GM19452 (cell line): ENCODE results near the gene STARD5.
"Not testable (repeated sequence)": the region's sequence is repeated elsewhere in the genome, so short reads cannot be mapped to it uniquely, and the experiment has no call there.

Source experiments
- ATAC-seq: cut with Tn5 transposase; IDR thresholded peaks from one replicate; pipeline ENCODE4 v1.9.1; 2021; ENCODE audit not compliant: unreplicated experiment

Gene STARD5

GRCh38 chr15:81337713-81338157 lies 13.8 kb upstream of the STARD5 start:
- no peak for ATAC-seq

GRCh38 chr15:81337241-81337640 lies 13.3 kb upstream of the STARD5 start:
- no peak for ATAC-seq

GRCh38 chr15:81336568-81336967 lies 12.6 kb upstream of the STARD5 start:
- ATAC-seq = no peak

GRCh38 chr15:81335631-81336030 lies 11.7 kb upstream of the STARD5 start:
- no peak for ATAC-seq

GRCh38 chr15:81334768-81335435 lies 11.0 kb upstream of the STARD5 start:
- no peak for ATAC-seq

GRCh38 chr15:81333363-81333762 lies 9.4 kb upstream of the STARD5 start:
- no peak for ATAC-seq

GRCh38 chr15:81332326-81332725 lies 8.4 kb upstream of the STARD5 start:
- ATAC-seq = no peak

- no peak for ATAC-seq
These were observed 7.7 kb upstream of the STARD5 start for GRCh38 chr15:81331600-81331999.

- ATAC-seq = not testable (repeated sequence)
These were observed 7.2 kb upstream of the STARD5 start for GRCh38 chr15:81331141-81331540.

- no peak for ATAC-seq
These were observed 6.6 kb upstream of the STARD5 start for GRCh38 chr15:81330366-81331090.

GRCh38 chr15:81329446-81329845 lies 5.5 kb upstream of the STARD5 start:
- ATAC-seq = no peak

- ATAC-seq = no peak
These were observed 3.6 kb upstream of the STARD5 start for GRCh38 chr15:81327516-81327915.

- no peak for ATAC-seq
These were observed 2.7 kb upstream of the STARD5 start for GRCh38 chr15:81326466-81327212.

GRCh38 chr15:81323559-81323943 lies 390 bp downstream of the STARD5 start:
- peak; percentile 18 for ATAC-seq

- no peak for ATAC-seq
These were observed 1.2 kb downstream of the STARD5 start for GRCh38 chr15:81322676-81323253.

- ATAC-seq = no peak
These were observed 2.3 kb downstream of the STARD5 start for GRCh38 chr15:81321667-81322066.

GRCh38 chr15:81317642-81318017 lies 6.3 kb downstream of the STARD5 start:
- no peak for ATAC-seq

GRCh38 chr15:81316267-81316666 lies 7.7 kb downstream of the STARD5 start:
- no peak for ATAC-seq

- ATAC-seq = no peak
These were observed 8.3 kb downstream of the STARD5 start for GRCh38 chr15:81315452-81316175.

GRCh38 chr15:81314378-81314777 lies 9.6 kb downstream of the STARD5 start:
- no peak for ATAC-seq

GRCh38 chr15:81313686-81314085 lies 10.3 kb downstream of the STARD5 start:
- no peak for ATAC-seq
